HG03196 (cell line): ENCODE results near the gene EFEMP1.

Experiments used
- ATAC-seq: cut with Tn5 transposase; IDR thresholded peaks from one replicate; pipeline ENCODE4 v1.9.1; 2021; ENCODE audit not compliant: unreplicated experiment

The EFEMP1 gene

DNA sequence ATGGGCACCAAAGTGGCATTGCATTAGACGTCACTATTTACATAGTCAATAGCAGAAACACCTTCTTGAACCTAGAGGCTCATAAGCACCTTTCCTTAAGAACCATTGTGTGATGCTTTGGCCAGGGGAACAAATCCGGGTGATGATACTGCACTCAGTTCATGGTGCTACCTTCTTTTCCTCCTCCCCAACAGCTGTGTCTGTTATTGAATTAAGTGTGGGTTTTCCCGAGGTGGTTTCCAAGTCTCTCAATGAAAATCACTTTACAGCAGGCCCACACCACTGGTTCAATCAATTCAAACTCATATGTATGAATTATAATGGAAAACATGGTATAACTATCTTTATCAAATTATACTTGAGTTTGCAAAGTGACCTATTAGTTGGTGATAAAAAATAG is 9.3 kb upstream of the EFEMP1 start:
- ATAC-seq, result no peak

DNA sequence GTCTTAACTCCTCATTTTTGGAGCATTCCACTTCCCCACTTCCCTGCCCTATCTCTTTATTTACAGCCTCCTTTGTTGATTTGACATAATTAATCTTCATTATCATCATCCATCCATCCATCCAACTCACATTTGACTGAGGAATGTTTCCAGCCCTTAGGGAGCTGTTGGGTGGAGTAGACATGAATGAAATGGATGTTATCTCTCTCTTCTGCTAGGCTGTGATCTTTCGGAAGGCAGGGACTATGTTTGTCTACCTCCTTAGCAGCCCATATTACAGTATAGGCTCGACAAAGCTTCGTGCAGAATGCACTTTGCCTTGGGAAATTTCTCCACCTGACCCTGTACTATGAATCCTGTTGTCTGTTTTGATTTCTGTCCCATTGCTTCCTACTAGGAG is 7.7 kb upstream of the EFEMP1 start:
- no peak for ATAC-seq

DNA sequence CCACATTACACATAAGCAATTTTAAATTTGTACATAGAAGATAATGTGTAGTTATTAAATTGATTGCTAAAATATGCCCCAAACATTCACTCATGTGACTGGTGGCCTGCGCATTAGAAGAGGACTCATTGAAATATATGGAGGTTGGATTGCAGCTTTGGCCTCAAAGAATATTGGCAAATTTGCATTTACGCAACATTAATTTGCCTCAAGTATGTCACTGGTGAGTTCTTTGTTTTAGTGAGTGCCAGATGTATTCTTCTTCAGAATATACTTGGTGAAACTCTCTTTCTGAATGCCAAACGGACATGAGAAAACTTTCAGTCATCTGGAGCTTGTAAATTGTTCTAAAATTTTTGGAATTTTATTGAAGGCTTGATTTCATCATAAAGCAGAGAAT is 5.9 kb upstream of the EFEMP1 start:
- ATAC-seq, result no peak

DNA sequence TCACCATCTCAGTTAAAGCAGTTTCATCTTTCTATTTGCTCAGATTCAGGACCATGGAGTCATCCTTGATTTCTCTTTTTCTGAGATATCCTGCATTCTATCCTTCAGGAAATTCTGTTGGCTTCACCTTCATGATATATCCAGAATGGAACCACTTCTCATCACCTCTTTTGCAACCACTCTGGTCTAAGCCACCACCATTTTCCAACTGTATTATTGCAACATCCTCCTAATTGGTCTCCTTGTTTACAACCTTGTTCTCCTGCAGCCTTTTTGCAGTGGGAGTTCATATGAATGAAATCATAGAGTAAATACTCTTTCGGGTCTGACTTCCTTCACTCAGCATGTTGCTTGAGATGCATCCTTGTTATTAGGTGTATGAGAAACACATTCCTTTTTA is 3.4 kb upstream of the EFEMP1 start:
- no peak for ATAC-seq

DNA sequence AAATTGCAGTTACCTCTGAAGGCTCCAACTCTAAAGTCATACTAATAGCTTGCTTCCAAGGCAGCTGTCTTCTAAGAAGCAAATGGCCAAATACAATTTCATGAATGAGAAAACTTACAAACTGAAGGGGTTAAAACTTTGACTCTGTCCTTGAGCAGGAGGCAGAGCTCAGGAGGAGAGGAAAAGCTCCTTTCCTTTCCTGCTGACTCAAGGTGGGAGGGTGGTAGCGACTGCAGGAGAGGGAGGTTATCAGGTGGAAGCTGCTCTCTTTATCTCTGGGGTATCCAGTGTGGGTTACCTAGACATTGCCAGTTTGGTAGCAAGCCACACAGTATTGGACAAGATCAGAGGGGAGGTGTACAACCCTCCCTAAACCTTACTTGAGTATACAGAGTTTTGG is 2.7 kb upstream of the EFEMP1 start:
- no peak for ATAC-seq

DNA sequence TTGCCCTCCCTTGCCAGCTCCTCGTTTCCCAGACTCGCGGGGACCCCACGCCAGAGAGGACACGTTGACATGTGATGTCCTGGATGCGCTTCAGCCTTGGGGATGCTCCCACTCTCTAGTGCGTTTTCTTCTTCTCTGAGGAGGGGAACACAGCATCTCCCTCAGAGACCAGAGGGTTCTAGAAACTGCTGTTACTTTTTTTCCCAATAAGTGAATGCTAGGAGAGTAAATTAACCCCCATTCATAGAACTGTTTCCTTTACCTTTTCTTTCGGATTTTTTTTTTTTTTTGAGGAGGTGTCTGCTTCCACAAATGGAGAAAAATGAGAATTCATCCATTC is 370 bp upstream of the EFEMP1 start:
- no peak for ATAC-seq

DNA sequence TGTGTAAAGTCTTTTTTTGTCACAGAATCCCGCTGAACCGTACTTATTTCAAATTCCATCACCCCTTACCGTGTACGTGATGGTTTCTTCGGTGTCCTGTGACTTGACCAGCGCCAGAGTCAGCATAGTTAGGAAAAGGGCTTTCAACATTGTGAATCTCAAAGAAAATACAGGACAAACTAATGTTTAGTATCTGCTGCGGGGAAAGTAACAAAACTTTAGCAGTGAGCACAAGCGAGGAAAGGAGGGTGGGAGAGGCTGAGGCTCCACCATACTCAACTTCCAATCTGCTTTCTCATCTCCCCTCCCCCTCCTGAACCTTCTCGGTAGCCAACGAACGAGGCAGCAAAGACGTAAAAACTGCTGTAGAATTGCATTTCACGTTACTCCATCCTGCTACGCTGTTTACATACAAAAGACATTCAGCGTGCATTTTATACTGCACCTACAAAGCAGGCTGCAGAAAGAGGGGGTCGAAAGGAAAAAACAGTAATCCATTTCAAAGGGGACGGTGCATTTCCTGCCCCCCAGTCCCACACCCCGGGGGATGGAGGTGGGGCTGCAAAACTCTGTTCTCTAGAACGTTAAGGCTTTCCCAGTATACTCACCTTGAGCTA is 1.2 kb downstream of the EFEMP1 start:
- no peak for ATAC-seq

DNA sequence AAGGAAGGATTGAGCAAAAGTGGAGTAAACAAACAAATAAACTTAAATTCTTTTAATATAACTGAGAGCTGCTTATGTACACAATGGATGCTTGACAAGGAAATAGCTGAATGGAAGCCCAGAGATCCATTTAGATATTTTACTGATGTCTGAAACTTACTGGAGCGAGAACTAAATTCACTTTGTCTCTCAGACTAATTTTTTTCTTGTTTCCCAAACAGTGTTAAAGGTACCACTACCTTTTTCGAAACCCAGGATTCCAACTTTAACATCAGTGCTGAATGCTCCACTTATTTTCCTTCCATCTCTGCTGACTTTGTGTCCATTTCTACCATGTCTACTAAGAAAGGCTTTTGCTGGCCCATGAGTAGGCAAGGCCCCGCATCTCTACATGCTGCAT is 4.0 kb downstream of the EFEMP1 start:
- no peak for ATAC-seq

DNA sequence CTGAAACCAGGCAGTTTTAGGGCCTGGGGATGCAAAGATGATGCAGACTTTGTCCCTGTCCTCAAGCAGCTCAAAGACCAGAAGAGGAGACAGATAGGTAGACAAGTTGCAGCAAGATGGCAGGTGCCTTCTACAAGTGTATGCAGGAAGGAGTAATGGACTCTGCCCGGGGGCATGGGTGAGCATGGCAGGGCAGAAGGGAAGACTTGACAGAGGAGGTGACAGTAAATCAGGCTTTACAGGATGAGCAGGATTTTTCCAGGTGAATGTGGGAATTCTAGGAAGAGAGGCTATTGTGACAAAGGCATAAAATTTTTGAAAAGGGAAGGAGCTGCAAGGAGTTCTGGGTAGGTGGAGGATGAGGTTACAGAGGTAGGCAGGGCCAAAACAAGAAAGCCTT is 4.7 kb downstream of the EFEMP1 start:
- no peak for ATAC-seq

DNA sequence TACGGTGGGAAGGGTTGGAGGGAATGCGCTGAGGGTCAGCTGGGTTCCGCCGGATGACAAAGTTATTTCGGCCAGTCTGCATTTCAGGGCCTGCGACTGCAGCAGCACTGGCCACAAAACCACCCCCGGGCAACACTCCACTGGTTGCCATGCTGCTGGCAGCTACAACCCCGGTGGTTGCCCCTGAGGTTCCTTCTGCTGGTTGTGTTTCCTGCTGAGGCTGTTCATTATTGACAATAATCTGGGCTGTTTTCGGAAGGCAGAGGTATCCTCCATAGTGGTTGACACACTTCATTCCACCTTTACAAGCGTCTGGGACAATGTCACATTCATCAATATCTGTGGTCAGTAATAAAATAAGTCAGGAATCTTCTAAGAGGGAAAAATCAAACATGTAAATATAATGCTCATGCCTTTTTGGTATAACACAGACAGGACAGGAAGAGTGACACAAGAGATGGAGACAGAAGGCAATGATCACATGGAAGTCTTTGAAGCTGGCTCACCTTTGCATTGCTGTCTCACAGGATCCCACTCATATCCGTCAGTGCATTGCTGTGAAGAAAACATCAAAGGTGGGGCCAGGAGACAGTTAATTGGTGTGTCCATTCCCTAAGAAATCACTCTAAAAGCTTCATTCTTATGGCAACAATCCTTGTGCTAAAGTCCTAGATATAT is 5.7 kb downstream of the EFEMP1 start:
- no peak for ATAC-seq

DNA sequence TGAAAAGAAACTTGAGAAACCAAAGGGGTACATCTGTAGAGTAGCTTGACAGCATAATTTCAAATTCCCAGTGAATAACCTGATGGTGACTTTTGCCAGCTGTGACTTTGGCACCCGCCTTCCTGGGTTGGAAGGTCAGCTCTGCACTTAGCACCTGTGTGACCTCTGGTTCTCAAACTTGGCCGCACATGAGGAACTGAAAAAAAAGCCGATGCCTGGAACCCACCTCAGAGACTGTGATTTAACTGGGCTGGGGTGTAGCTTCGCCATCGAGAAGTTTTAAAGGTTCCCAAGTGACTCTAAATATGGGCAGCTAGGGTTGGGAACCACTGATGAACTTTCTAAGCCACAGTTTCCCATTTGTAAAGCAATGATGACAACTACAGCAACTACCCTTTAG is 6.5 kb downstream of the EFEMP1 start:
- no peak for ATAC-seq

DNA sequence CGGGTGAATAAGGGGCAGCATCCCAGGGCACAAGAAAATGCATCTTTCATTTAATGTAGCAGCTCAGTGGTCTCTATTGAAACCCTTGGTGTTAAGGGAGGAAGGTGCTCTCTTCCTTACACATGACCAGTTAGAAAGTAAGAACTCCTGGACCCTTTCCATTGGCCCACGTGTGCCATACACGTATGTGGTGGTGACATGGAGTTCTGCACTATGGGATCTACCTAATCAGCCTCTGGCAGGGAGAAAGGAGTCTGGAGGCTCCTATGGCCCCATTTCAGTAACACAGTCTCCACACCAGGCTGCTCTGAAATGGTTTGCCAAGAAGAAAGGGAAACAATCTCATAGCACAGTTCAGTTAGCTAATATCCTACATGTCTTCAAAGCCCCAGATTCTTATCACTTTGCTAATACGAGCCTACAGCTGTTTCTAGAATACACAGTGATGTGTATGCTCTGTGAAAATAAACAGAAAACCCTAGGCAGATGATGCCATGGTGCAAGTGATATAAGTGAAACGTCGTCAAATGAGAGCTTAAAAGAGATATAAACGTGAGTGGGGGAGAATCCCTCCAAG is 7.0 kb downstream of the EFEMP1 start:
- no peak for ATAC-seq

DNA sequence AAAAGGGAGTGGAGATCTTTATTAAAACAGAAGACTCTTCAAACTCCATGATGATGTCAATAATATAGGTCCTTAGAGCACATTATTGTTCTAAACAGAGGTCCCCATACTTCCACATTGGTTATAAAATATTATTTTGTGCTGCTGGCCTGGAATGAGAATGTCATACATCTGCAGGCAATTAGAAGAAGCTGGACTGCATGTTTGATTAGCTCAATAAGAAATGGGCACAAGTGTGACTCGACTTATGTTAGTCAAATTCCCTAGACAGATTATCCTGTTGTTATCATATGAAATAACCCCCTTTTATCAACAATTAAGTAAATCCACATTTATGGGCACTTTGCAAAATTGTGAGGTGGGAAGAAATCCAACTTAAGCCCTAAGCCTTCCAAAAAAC is 8.8 kb downstream of the EFEMP1 start:
- no peak for ATAC-seq

DNA sequence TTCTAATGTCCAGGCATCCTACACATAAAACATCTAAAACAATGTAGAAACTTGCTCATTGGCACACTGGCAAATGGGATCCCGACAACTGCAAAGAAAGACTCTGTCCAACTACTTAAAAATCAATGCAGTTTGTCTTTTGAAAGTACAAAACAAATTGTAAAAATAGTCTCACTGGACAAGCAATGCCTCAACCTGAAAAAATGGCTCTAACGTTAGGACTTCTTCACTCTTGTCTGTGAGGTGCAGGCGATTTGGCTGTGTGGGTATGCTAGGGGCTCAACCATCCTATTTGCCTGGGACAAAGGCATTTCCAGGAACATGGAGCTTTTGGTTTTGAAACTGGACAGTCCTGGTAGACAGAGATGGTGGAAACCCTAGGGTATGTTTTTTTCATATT is 10.7 kb downstream of the EFEMP1 start:
- ATAC-seq, result no peak

DNA sequence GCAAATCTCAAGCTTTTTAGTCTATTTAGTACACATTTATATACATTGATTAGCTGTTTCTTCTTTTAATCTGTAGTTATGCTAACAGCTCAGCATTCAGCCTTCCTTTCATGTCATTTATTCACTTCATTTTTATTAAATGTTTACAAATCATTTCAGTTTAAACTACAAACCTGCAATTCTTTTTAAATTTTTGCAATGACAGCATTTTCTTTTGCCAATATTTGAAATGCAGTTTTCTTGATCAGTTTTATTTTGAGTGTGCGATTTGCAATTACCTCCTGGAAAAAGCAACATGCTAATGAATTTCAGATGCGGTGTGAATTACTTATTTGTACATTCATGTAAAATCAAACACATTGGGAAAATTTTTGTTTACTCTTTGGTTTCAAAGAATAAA is 13.5 kb downstream of the EFEMP1 start:
- ATAC-seq, result no peak

DNA sequence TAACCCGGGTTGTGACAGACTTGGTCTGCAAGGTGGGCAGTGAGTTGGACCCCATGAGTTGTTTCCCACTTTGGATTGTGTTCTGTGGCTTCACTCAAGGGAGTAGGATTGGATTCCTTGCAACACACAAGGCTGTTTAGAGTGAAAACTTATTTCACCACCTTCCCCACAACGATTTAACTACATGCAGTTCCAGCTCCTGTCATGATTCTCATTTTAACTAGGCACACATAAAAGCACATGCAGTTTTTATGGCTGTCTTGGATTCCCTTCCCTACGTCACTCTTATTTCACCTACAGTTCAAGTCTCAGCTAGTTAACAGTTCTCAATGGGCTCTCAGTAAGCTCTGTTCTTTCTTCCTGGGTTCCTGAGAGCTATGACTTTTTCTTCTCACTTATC is 15.9 kb downstream of the EFEMP1 start:
- ATAC-seq, result no peak

DNA sequence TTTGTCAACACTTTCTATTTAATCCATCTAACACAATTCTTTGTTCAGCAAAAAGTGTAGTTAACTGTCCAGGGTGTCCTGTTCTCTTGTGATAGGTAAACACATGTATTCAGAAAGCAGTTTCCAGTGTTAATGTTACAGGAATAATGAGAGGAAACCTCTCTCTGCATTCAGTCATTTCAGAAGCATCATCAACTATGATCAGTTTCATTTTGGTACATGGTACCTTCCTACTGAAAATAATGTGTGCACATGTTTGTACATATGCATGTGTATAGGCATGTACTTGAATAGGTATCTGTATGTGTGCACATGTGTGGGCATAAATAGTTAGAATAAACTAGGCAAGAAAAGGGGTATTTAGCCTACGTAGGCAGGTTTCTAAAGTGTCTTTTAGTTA is 16.6 kb downstream of the EFEMP1 start:
- no peak for ATAC-seq

DNA sequence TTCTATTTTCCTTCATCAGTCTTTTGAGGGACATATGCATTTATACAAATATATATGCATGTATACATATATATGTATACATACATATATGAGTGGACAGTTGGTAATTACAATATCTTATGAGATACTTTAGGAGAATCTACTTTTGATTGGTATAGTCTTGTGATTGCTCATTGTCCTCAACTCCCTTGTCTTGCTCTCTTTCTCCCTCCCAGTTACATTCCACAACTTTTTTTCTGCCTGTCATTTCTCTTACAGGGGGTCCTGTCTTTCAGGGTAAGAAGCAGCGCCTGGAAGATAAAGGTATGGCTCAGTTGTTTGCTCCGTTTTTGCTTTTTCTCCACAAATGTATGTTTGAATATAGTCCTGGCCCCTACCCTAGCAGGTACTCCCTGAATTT is 19.9 kb downstream of the EFEMP1 start:
- ATAC-seq, result no peak

DNA sequence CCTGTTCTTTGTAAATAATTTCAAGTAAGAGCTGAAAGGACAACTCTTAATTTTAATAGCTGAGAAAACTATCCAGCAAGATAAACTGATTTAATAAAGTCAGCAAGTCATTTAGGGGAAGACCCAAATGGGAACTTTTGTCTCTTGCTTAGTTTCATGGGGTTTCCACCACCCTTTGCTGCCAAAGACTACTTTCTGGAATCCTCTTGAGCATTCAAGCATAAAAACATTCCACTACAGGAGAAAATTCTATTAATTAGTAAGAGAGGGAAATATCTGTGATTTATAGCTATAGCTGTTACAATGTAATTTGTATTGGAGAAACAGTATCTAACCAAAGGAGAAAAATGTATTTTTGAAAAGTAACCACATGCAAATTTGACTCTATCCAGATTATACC is 20.6 kb downstream of the EFEMP1 start:
- no peak for ATAC-seq

DNA sequence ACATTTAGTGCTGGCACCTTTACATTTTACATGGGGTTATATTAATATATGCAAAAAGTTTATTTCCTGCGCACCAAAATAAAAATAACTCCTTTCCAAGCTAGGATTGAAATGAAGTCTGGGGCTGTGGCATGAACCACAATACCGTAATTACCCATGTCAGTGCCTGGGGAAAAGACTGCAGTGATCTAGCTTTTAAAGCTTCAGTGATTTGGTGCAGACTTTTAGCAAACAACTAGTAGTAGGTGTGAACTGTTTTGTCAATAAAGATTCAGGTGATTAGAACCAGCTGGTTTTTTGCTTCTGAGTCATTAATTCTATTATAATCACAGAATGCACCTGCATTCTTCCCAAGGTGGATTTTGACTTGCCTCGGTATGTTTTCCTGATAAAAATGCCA is 21.2 kb downstream of the EFEMP1 start:
- ATAC-seq, result no peak

DNA sequence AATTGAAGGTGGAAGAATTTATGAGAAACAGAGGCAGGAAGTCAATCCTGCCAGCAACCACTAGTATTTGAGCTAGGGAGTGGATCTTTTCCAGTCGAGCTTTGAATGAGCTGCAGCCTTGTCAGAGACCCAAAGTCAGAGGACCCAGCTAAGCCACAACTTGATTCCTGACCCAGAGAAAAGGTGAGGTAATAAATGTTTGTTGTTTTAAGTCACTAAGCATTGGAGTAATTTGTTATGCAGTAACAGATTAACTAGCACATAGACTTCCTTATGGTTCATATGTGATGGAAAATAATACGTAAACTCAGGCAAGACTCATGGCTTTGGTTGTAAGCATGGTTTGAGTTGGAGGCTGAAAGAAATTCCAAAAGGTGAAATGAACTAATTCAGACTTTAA is 21.6 kb downstream of the EFEMP1 start:
- no peak for ATAC-seq

DNA sequence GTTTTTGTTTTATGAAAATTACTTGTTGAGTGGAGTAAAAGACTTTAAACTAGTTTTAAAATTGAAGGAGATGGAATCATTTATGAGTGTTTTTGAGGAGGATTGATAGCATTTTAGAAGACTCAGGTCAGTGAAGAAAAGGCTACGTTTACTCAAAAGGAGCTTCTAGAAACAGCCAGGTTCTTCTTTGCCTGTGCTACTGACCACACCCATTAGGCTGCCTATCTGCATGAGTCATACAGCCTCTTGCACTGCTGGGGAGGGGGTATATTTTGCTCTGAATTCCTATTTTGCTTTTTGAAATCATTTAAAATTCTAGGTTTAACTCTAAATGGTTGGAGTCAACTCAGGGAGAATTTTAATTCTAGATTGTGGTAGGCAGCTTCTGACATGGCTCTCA is 22.3 kb downstream of the EFEMP1 start:
- no peak for ATAC-seq

DNA sequence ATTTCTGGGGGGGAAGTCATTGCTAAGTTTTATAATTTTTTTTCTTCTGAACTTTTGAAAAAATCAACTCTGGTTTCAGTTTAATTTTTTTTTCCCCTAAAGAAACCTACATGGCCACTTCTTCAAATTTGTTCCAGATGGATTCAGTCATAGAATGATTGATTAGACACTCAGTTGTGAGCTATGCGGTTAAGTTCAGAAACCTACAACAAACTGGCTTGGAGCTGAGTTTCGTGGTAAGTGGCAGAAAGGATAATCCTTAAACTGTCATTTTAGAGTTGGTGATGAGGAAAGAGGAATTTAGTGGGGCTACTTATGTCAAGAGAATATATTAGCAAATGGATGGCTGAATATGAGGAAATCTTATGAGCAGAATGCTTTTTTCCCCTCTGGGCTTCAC is 23.7 kb downstream of the EFEMP1 start:
- ATAC-seq, result no peak
